H1 (cell line): ENCODE results near the gene BRIP1.

ENCODE experiments used
- ASH2L ChIP-seq: fragments of 200-600, 300-600 bp; sonication (generic); IDR thresholded peaks from one replicate; pipeline ENCODE4 v1.7.1; 2017; ENCODE audit warnings: low read length
- ATF3 ChIP-seq: IDR thresholded peaks from 2 replicates; pipeline ENCODE4 v1.6.1; 2011; ENCODE audit warnings: low read depth, mild to moderate bottlenecking, low read length; ENCODE audit not compliant: insufficient read depth
- CEBPB ChIP-seq: IDR thresholded peaks from 2 replicates; pipeline ENCODE4 v1.6.1; 2012; ENCODE audit warnings: low read depth, low read length
- CTCF ChIP-seq, 3 experiments: IDR thresholded peaks; 1 replicate in 2 of 3; 2 replicates in 1 of 3; pipeline versions ENCODE4 v1.5.1 to v1.6.1; 2011; ENCODE audit warnings: low read length in 3 of 3, mild to moderate bottlenecking in 3 of 3, inconsistent platforms in 2 of 3, low read depth in 1 of 3, moderate library complexity in 1 of 3; ENCODE audit not compliant: insufficient read depth in 1 of 3; ENCODE audit errors: control extremely low read depth in 1 of 3
- EP300 ChIP-seq, 2 experiments: IDR thresholded peaks; 1 replicate in 1 of 2; 2 replicates in 1 of 2; pipeline ENCODE4 v1.6.1; 2011 to 2012; ENCODE audit warnings: low read depth in 2 of 2, low read length in 2 of 2, mild to moderate bottlenecking in 2 of 2, borderline replicate concordance in 1 of 2, inconsistent platforms in 1 of 2, moderate library complexity in 1 of 2
- KDM1A ChIP-seq: fragments of 200-600, 300-600 bp; sonication (generic); IDR thresholded peaks from 2 replicates; pipeline ENCODE4 v1.7.1; 2016; ENCODE audit warnings: mild to moderate bottlenecking, low read length, borderline replicate concordance
- YY1 ChIP-seq: IDR thresholded peaks from 2 replicates; pipeline ENCODE4 v1.6.1; 2011; ENCODE audit warnings: low read depth, mild to moderate bottlenecking, low read length

- no peak for TF ChIP-seq KDM1A
- TF ChIP-seq CTCF (IDR thresholded peaks at IDR 0.05; ENCODE audit: control extremely low read depth in 1 of 3, insufficient read depth in 1 of 3, low read depth in 1 of 3, low read length in 3 of 3), result no peak
- TF ChIP-seq EP300 (IDR thresholded peaks at IDR 0.05; ENCODE audit: borderline replicate concordance in 1 of 2, low read depth in 2 of 2, low read length in 2 of 2), result no peak
- no peak for TF ChIP-seq CEBPB
- no peak for TF ChIP-seq YY1
- TF ChIP-seq ATF3, result no peak
- no peak for TF ChIP-seq ASH2L
Measured at GRCh38 chr17:61647047-61647446, 216.3 kb downstream of the BRIP1 start.
